ENCODE measurements around the gene KCTD15.

KCTD15 gene, protein sequence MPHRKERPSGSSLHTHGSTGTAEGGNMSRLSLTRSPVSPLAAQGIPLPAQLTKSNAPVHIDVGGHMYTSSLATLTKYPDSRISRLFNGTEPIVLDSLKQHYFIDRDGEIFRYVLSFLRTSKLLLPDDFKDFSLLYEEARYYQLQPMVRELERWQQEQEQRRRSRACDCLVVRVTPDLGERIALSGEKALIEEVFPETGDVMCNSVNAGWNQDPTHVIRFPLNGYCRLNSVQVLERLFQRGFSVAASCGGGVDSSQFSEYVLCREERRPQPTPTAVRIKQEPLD

DNA sequence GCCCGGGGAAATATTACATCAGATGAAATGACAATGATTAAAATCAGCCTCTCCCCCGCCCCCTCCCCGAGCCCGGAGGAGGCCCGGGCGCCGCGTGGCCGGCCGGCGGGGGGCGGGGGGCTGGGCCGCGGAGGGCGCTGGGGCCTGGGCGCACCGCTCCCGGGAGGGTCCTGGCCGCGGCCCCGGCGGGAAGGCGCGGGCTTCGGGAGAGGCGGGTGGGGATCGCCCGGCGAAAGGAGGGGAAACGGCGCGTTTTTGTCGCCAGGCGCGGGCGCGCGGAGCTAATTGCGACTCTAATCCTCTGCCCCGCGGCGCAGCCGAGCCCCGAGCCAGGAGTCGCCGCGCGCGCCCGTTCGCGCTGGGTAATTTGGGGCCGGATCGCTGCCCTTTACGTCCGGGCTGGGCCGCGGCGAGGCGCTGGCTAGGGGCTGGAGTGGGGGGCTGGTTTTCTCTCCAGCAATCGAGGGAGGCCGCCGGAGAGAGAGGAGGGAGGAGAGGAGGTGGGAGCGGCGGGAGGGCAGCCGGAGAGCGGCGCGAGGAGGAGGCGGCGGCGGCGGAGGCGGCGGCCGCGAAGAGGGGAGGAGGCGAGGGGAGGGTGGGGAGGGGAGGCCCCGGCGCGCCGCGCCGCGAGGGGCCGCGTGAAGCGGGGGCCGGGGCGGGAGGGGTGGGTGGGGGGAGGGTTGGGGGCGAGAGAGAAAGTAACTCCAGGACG is at the start of gene KCTD15:
Gene KCTD15, plus strand, starts transcription at position 707 of the 712 bp plus-strand sequence. CDS start 3,585 bp downstream, outside the sequence.
- DNase-seq, result peak in 14 of 56 donors; percentile 41 to 72 (median 53)

GRCh38 chr19:33747273-33747672 is 49.4 kb upstream of the KCTD15 start:
- DNase-seq, result no peak

DNA sequence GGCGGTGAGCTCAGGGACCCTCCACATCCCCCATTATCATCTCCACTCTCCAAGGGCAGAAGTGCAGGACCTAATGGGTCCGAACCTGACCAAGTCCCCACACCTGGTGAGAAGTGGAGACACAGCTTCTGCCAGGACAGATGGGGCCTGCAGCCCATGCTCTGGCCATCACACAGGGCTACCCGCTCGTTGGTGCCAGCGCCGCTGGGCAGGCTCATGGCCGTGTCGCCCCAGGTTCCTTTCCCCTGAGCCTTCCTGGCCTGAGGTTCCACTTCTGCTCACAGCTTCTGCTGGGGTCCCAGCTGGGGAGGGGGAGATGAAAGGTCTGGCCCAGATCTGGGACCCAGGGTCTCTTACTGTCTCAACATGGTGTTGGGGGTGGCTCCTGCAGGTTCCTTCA is 48.4 kb upstream of the KCTD15 start:
- DNase-seq, result no peak

- no peak for DNase-seq
Observed at GRCh38 chr19:33749016-33749415, 47.7 kb upstream of the KCTD15 start.

- DNase-seq, result no peak
Observed at GRCh38 chr19:33749619-33750175, 47.0 kb upstream of the KCTD15 start.

DNA sequence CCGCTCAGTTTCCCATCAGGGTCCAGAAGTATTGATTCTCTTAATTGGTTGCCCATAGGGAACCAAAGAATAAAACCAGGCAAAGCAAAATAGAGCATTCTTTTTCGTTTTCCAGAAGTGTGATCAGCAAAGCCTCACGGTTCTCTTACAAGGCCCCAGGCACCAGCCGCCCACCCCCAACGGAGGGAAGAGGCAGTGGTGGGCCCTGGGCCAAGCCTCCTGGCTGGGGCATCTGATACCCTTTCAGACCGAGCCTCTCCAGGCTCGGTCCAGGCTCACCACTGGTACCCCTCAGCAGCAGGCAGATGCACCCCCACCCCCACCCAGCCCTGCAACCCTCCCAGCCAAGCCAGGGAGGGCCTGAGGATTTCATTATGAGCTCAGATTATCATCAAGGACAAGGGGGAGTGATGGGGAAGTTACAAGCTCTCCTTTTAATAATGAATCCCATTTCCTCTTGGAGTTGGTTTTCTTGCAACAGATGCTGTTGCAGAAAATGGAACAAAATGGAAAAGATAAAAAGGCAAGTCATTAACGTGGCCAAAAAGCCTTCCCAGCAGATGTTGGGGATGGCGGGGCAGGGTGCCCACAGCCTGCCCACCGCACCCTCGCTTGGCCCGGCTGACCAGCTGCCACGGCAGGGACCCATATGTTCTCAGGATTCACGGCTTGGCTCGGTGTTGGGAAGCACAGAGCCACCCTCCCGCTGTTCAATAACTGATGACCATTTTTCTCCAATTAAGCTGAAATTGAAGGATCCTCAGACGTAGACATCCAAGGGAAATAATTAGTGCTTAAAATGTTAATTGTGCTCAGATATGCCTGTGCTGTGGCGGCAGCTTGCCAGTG is 45.9 kb upstream of the KCTD15 start:
- DNase-seq, result no peak

- no peak for DNase-seq
Observed at GRCh38 chr19:33751436-33751770, 45.3 kb upstream of the KCTD15 start.

GRCh38 chr19:33752018-33752800 is 44.5 kb upstream of the KCTD15 start:
- DNase-seq, result no peak

DNA sequence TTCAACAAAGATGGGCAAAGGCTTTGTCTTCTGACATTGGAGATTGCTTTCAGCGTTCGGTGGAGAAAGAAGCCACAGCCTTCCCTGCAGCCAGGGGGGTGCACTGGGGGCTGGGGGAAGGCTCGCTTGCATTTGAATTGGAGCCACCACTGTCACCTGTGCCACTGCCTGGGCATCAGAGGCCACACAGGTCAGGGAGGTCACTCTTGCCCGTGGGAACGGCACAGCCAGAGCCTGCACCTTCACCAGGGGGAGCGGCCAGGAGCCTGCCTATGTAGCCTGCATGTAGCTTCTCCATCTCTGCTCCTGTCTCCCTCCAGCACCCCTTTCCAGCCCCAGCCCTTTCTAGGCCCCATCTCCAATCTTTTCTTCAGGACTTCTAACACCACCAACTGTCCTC is 43.7 kb upstream of the KCTD15 start:
- no peak for DNase-seq

GRCh38 chr19:33754361-33754760 is 42.3 kb upstream of the KCTD15 start:
- DNase-seq, result no peak

- DNase-seq, result peak in 2 of 56 donors; percentile 5 to 18
Observed at GRCh38 chr19:33755099-33756035, 41.3 kb upstream of the KCTD15 start.

- no peak for DNase-seq
Observed at GRCh38 chr19:33756177-33756576, 40.5 kb upstream of the KCTD15 start.

DNA sequence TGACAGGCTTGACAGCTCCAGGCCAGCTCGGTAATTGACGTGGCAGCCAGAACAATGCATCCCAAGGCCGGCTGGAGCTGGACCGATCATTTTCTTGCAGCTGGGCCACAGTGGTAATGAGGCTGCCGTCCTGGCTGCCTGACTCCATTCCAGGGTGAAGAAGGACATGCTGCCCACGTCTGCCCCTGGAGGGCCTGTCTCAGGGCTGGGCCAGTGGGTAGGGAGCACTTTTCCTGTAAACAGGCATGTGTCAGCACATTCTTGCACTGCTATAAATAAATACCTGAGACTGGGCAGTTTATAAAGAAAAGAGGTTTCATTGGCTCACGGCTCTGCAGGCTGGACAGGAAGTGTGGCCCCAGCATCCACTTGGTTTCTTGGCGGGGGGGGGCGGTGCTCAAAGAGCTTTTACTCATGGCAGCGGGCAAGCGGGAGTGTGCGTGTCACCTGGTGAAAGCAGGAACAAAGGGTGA is 38.1 kb upstream of the KCTD15 start:
- peak in 2 of 56 donors; percentile 26 to 29 for DNase-seq

- no peak for DNase-seq
Observed at GRCh38 chr19:33759356-33759755, 37.3 kb upstream of the KCTD15 start.

- DNase-seq, result peak in 34 of 56 donors; percentile 10 to 73 (median 34)
Observed at GRCh38 chr19:33763633-33764371, 32.9 kb upstream of the KCTD15 start.

DNA sequence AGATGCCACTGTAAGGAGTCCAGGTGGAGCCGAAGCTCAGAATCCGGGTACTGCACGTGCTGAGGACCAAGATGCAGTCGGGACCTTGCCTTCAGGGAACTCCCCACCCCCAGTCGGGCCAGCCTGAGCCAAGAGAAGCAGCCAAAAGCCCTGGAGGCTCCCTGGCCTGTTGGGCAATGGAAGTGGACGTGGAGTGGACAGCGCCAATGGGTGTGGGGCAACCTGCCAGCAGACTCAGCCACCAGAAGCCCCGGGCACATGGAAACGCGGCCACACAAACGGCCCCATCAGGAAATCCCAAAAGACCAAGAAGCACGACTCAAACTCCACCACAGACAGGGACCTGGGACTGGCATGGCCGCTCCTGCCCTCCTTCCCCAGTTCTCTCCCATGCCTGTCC is 30.0 kb upstream of the KCTD15 start:
- DNase-seq, result no peak

DNA sequence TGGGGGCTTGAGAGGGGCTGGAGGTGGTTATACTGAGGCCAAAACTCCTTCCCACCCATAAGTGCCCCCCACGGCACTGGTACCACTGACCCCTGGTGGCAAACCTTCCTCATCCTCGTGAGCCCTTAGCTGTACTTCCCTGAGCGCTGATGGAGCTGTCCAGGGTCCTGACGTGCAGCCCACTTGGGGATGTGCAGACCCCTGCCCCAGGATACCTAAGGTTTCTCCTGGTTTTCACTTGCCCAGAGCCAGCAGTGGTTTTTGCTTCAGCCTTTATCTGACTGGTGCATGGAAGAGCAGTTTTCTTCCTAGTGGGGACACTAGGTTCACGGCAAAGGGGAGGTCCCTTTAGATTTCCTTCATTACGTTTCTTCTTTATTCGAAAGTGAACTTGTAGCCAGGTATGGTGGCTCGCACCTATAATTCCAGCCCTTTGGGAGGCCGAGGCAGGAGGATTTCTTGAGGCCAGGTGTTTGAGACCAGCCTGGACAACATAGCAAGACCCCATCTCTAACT is 28.7 kb upstream of the KCTD15 start:
- DNase-seq, result peak in 1 of 56 donors; percentile 22

GRCh38 chr19:33769208-33769607 is 27.5 kb upstream of the KCTD15 start:
- DNase-seq, result no peak

DNA sequence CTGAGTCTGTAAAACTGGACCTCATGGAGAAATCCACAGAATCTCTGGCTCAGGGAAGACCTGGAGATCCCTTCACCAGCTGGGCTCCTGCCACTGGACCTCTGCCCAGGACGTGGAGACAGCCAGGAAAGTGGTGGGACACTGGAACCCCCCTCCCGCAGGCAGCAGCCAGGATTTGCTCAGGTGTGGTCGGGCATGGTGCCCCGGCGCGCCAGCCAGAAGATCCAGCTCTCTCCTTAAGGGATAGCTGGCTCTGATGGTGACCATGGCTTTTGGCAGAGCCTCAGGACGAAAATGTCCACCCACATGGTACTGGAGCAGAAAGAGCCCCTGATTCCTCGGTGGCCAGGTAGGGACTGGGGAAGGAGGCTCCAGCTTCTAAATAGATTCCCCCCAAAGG is 26.6 kb upstream of the KCTD15 start:
- no peak for DNase-seq
